ENCODE measurements around the gene EPB42. TPM values are rescaled to one million over a fixed set of nuclear protein-coding genes. Genes with fewer than 3 reads are reported as not detected.

The EPB42 gene
- total RNA-seq, 1 experiment from 2014 or later: not detected

DNA sequence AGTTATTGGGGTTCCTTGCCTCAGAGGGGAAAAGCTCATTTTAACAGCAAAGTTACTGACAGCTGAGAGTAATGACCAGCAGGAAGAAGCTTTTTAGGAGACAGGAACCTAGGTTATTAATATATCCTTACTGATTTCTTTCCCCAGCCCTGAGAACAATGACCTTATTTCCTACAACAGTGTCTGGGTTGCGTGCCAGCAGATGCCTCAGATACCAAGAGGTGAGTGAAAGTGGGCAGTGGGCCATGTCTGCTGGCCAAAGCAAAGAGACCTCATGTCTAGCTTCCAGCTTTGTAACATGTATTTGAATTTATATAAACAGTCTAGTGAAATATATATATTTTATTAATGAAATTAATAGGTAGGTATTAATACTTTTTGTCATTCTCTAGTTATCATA is 30.6 kb downstream of the EPB42 start:
- ChIA-PET POLR2A (ENCODE audit: low non-redundant PET) (no interaction called here), CTCF (interaction anchor here (1.0 kb wide), 1 partner anchor 95 kb away, joined by 3 read pairs; no protein-coding TSS in a partner anchor)
- intact Hi-C loops (cut with micrococcal nuclease; ENCODE audit: unreplicated experiment): loop anchor here (5.0 kb wide), 1 partner anchor 92 kb away; no protein-coding TSS in a partner anchor
- Histone ChIP-seq H3K27ac (ENCODE audit: low read depth, low read length, poor library complexity, severe bottlenecking) (no peak overlapping the region), H3K9me3 (ENCODE audit: low read depth, low read length, poor library complexity, severe bottlenecking) (no peaks in the 10 kb centered on the region), H3K36me3 (ENCODE audit: insufficient read depth, low read length, poor library complexity, severe bottlenecking) (peaks cover 10% of the 10 kb centered on the region), H3K27me3 (replicated peaks; ENCODE audit: insufficient read depth, low read depth, low read length, poor library complexity) (no peaks in the 10 kb centered on the region), H3K4me3 (ENCODE audit: low read depth, low read length, poor library complexity, severe bottlenecking) (no peak overlapping the region), H3K4me1 (ENCODE audit: insufficient read depth, low read length, poor library complexity, severe bottlenecking) (no peaks in the 10 kb centered on the region)
- DNase-seq (ENCODE audit: low spot score): no peak
- TF ChIP-seq, protein P1, sequence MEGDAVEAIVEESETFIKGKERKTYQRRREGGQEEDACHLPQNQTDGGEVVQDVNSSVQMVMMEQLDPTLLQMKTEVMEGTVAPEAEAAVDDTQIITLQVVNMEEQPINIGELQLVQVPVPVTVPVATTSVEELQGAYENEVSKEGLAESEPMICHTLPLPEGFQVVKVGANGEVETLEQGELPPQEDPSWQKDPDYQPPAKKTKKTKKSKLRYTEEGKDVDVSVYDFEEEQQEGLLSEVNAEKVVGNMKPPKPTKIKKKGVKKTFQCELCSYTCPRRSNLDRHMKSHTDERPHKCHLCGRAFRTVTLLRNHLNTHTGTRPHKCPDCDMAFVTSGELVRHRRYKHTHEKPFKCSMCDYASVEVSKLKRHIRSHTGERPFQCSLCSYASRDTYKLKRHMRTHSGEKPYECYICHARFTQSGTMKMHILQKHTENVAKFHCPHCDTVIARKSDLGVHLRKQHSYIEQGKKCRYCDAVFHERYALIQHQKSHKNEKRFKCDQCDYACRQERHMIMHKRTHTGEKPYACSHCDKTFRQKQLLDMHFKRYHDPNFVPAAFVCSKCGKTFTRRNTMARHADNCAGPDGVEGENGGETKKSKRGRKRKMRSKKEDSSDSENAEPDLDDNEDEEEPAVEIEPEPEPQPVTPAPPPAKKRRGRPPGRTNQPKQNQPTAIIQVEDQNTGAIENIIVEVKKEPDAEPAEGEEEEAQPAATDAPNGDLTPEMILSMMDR (conservative IDR thresholded peaks at IDR 0.05; ENCODE audit: low read depth, low read length): no peak
- BruUV-seq (replicated peaks): no TSS peak

DNA sequence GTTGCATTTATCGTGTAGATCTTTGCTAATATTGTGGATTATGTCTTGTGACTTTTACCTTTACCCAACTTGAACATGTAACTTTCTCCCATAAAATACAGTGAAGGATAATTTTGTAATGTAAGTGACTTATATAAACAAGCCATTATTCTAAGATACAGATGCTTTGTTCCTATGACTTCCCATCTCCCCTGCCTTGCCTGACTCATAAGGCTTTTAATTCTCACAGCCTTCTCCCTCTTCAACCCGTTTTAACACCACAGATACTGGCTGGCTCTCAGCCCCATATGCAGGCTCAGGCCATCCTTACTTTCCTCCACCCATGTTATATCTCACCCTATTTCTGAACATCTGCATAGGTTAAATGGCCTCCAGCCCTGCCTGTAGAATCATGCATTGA is 31.5 kb downstream of the EPB42 start:
- Histone ChIP-seq H3K4me1 (ENCODE audit: insufficient read depth, low read length, poor library complexity, severe bottlenecking) (no peaks in the 10 kb centered on the region), H3K27ac (ENCODE audit: low read depth, low read length, poor library complexity, severe bottlenecking) (no peak overlapping the region), H3K27me3 (replicated peaks; ENCODE audit: insufficient read depth, low read depth, low read length, poor library complexity) (no peaks in the 10 kb centered on the region), H3K9me3 (ENCODE audit: low read depth, low read length, poor library complexity, severe bottlenecking) (no peaks in the 10 kb centered on the region), H3K36me3 (ENCODE audit: insufficient read depth, low read length, poor library complexity, severe bottlenecking) (peaks cover 10% of the 10 kb centered on the region), H3K4me3 (ENCODE audit: low read depth, low read length, poor library complexity, severe bottlenecking) (no peak overlapping the region)
- CTCF ChIA-PET: interaction anchor here (1.0 kb wide), 1 partner anchor 96 kb away, joined by 3 read pairs; no protein-coding TSS in a partner anchor
- DNase-seq (ENCODE audit: low spot score): no peak
- intact Hi-C loops (cut with micrococcal nuclease; ENCODE audit: unreplicated experiment): loop anchor here (5.0 kb wide), 1 partner anchor 487 kb away; no protein-coding TSS in a partner anchor
- TF ChIP-seq, protein P1 (conservative IDR thresholded peaks at IDR 0.05; ENCODE audit: low read depth, low read length): no peak
- TF ChIP-seq EZH2 (IDR thresholded peaks at IDR 0.05; ENCODE audit: borderline replicate concordance, low read depth, low read length, poor library complexity, severe bottlenecking): no peak
- no TSS peak for BruUV-seq (replicated peaks)
- POLR2A ChIA-PET (ENCODE audit: low non-redundant PET): no interaction called here

DNA sequence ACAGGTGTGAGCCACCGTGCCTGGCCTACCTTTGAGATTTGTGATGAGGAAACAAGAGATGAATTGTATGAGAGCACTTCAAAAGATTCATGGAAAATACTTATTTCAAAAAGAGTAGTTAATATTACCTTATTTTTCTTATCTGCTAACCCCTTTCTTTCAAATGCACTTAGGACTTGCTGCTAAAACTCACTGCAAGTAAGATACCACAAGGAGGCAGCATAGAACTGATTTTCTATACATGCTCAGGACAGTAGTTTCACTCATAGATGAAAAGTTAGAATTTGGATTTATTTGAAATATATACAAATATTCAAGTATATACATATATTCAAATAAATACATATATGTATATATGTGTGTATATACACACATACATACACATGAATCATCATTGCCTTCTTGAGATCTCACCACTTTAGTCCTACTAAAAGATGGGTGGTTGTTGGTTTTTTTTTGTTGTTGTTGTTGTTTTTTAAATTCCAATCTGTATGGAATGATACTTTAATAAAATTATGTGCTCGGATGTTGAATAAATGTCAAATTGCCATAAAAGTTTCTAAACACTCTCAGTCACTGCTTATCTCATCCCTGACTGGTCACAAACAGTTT is 33.2 kb downstream of the EPB42 start:
- POLR2A ChIA-PET (ENCODE audit: low non-redundant PET): no interaction called here

More for the DNA sequence above, 33.2 kb downstream of the EPB42 start:
- Histone ChIP-seq H3K4me1 (ENCODE audit: insufficient read depth, low read length, poor library complexity, severe bottlenecking) (no peaks in the 10 kb centered on the region), H3K27me3 (replicated peaks; ENCODE audit: insufficient read depth, low read depth, low read length, poor library complexity) (no peaks in the 10 kb centered on the region), H3K36me3 (ENCODE audit: insufficient read depth, low read length, poor library complexity, severe bottlenecking) (peaks cover 7% of the 10 kb centered on the region), H3K4me3 (ENCODE audit: low read depth, low read length, poor library complexity, severe bottlenecking) (no peak overlapping the region), H3K9me3 (ENCODE audit: low read depth, low read length, poor library complexity, severe bottlenecking) (no peaks in the 10 kb centered on the region), H3K27ac (ENCODE audit: low read depth, low read length, poor library complexity, severe bottlenecking) (no peak overlapping the region)
- no TSS peak for BruUV-seq (replicated peaks)
- TF ChIP-seq, protein P1 (conservative IDR thresholded peaks at IDR 0.05; ENCODE audit: low read depth, low read length): peak; percentile 71
- no peak for TF ChIP-seq EZH2 (IDR thresholded peaks at IDR 0.05; ENCODE audit: borderline replicate concordance, low read depth, low read length, poor library complexity, severe bottlenecking)
- CTCF ChIA-PET: no interaction called here
- peak; percentile 66 for DNase-seq (ENCODE audit: low spot score)
- intact Hi-C loops (cut with micrococcal nuclease; ENCODE audit: unreplicated experiment): loop anchor here (5.0 kb wide), 1 partner anchor 485 kb away; no protein-coding TSS in a partner anchor
